Neural cell (in vitro differentiated cells): ENCODE data around the gene MED13. TPM values are rescaled to one million over a fixed set of nuclear protein-coding genes. Genes with fewer than 3 reads are reported as not detected.

Experiments
- H2AFZ ChIP-seq: fragments of 200-600, 300-800 bp; sonication (generic), shearing (Covaris generic); 2 replicates; pipeline ENCODE4 v1.6.0; 2014; ENCODE audit warnings: low read depth, mild to moderate bottlenecking, antibody characterized with exemption, low read length, moderate library complexity
- H3F3A ChIP-seq: fragments of 200-600 bp; shearing (Covaris generic); 2 replicates; pipeline ENCODE4 v1.6.1; 2016; ENCODE audit warnings: mild to moderate bottlenecking, moderate library complexity, mixed read lengths, antibody characterized with exemption, low read length; ENCODE audit not compliant: insufficient read depth, poor library complexity, severe bottlenecking
- H3K27ac ChIP-seq: fragments of 200-600, 300-800 bp; sonication (generic), shearing (Covaris generic); 2 replicates; pipeline ENCODE4 v1.5.1; 2014; ENCODE audit warnings: mild to moderate bottlenecking, low read length, moderate library complexity
- H3K27me3 ChIP-seq: fragments of 300-800, 200-600 bp; sonication (generic), shearing (Covaris generic); 2 replicates; pipeline ENCODE4 v1.6.0; 2014; ENCODE audit warnings: mild to moderate bottlenecking, low read depth, low read length, moderate library complexity; ENCODE audit not compliant: insufficient read depth
- H3K36me3 ChIP-seq: fragments of 300-800, 200-600 bp; sonication (generic), shearing (Covaris generic); 2 replicates; pipeline ENCODE4 v1.5.1; 2014; ENCODE audit warnings: mild to moderate bottlenecking, antibody characterized with exemption, low read length, moderate library complexity; ENCODE audit not compliant: insufficient read depth
- H3K4me2 ChIP-seq: fragments of 300-800, 200-600 bp; sonication (generic), shearing (Covaris generic); 2 replicates; pipeline ENCODE4 v1.6.0; 2014; ENCODE audit warnings: mild to moderate bottlenecking, low read length
- H3K4me3 ChIP-seq: fragments of 300-800, 200-600 bp; sonication (generic), shearing (Covaris generic); 2 replicates; pipeline ENCODE4 v1.5.1; 2014; ENCODE audit warnings: mild to moderate bottlenecking, low read length, moderate library complexity
- H3K79me2 ChIP-seq: fragments of 200-600 bp; shearing (Covaris generic); replicated peaks from 2 replicates; pipeline ENCODE4 v1.6.0; 2014; ENCODE audit warnings: mild to moderate bottlenecking, low read length, moderate library complexity; ENCODE audit not compliant: insufficient read depth
- H3K9ac ChIP-seq: fragments of 300-800, 200-600 bp; sonication (generic), shearing (Covaris generic); 2 replicates; pipeline ENCODE4 v1.6.1; 2016; ENCODE audit warnings: mild to moderate bottlenecking, low read length, mixed read lengths
- H3K9me2 ChIP-seq: fragments of 200-600 bp; shearing (Covaris generic); 2 replicates; pipeline ENCODE4 v1.6.1; 2016; ENCODE audit warnings: mild to moderate bottlenecking, low read length, mixed read lengths; ENCODE audit not compliant: insufficient read depth
- H3K9me3 ChIP-seq: fragments of 200-600, 300-800 bp; sonication (generic), shearing (Covaris generic); 2 replicates; pipeline ENCODE4 v1.6.1; 2016; ENCODE audit warnings: mild to moderate bottlenecking, mixed run types, low read length, moderate library complexity, mixed read lengths
- H4K20me1 ChIP-seq: fragments of 200-600 bp; shearing (Covaris generic); 2 replicates; pipeline ENCODE4 v1.6.1; 2016; ENCODE audit warnings: mild to moderate bottlenecking, mixed run types; ENCODE audit not compliant: insufficient read depth
- CTCF ChIP-seq: fragments of 450-650 bp; IDR thresholded peaks from 2 replicates; pipeline ENCODE4 v1.5.1; 2014; ENCODE audit warnings: antibody characterized with exemption, mild to moderate bottlenecking, moderate library complexity; ENCODE audit not compliant: poor library complexity, severe bottlenecking
- EP300 ChIP-seq: fragments of 450-650 bp; conservative IDR thresholded peaks from 2 replicates; pipeline ENCODE4 v1.6.1; 2014; ENCODE audit warnings: antibody characterized with exemption, mild to moderate bottlenecking, moderate library complexity; ENCODE audit not compliant: poor library complexity, severe bottlenecking
- EZH2 ChIP-seq: fragments of 200-600, 300-800 bp; shearing (Covaris generic), sonication (generic); IDR thresholded peaks from 2 replicates; pipeline ENCODE4 v1.6.1; 2014; ENCODE audit warnings: antibody characterized with exemption, low read length, borderline replicate concordance, mild to moderate bottlenecking; ENCODE audit not compliant: insufficient read depth, poor library complexity, severe bottlenecking
- MXI1 ChIP-seq: fragments of 450-650 bp; conservative IDR thresholded peaks from 2 replicates; pipeline ENCODE4 v1.6.1; 2014; ENCODE audit warnings: antibody characterized with exemption, mild to moderate bottlenecking; ENCODE audit not compliant: poor library complexity, severe bottlenecking
- POLR2AphosphoS5 ChIP-seq: IDR thresholded peaks from 2 replicates; pipeline ENCODE4 v1.6.1; 2012
- RAD21 ChIP-seq: fragments of 450-650 bp; conservative IDR thresholded peaks from 2 replicates; pipeline ENCODE4 v1.6.1; 2014; ENCODE audit warnings: antibody characterized with exemption, mild to moderate bottlenecking, moderate library complexity
- REST ChIP-seq: IDR thresholded peaks from 2 replicates; pipeline ENCODE4 v1.6.1; 2012; ENCODE audit warnings: borderline replicate concordance
- SMC3 ChIP-seq: fragments of 450-650 bp; conservative IDR thresholded peaks from 2 replicates; pipeline ENCODE4 v1.6.1; 2014; ENCODE audit warnings: antibody characterized with exemption, mild to moderate bottlenecking, moderate library complexity; ENCODE audit not compliant: poor library complexity
- TAF1 ChIP-seq: IDR thresholded peaks from 2 replicates; pipeline ENCODE4 v1.6.1; 2012; ENCODE audit warnings: low read depth
- polyA plus RNA-seq: library from polyadenylated mRNA; depleted of rRNA; stranded (reverse); fragments of >200 nt; gene quantifications from 2 replicates; pipeline ENCODE4 v1.2.3, GENCODE V29; 2014

The MED13 gene
- polyA plus RNA-seq, 1 donor from 2014 or later: 22.6 TPM

- Histone ChIP-seq H3K9ac (no peak overlapping the region), H3K9me2 (no peaks in the 10 kb centered on the region), H3K36me3 (no peaks in the 10 kb centered on the region), H3K79me2 (no peaks in the 10 kb centered on the region), H3K4me2 (no peak overlapping the region), H3K27me3 (no peaks in the 10 kb centered on the region), H2AFZ (no peak overlapping the region), H3K27ac (no peak overlapping the region), H4K20me1 (no peaks in the 10 kb centered on the region), H3K9me3 (no peaks in the 10 kb centered on the region), H3F3A (no peaks in the 10 kb centered on the region), H3K4me3 (no peak overlapping the region)
- TF ChIP-seq MXI1 (no peak), REST (no peak), EZH2 (no peak), CTCF (no peak), EP300 (no peak), RAD21 (no peak), SMC3 (no peak), POLR2AphosphoS5 (no peak), TAF1 (no peak)
Observed at GRCh38 chr17:61904094-61904710, 160.9 kb downstream of the MED13 start.

- Histone ChIP-seq H3K9ac (no peak overlapping the region), H3K9me2 (no peaks in the 10 kb centered on the region), H3K4me3 (no peak overlapping the region), H2AFZ (no peak overlapping the region), H3K27ac (no peak overlapping the region), H3K79me2 (no peaks in the 10 kb centered on the region), H3K27me3 (no peaks in the 10 kb centered on the region), H3F3A (no peaks in the 10 kb centered on the region), H4K20me1 (no peaks in the 10 kb centered on the region), H3K4me2 (no peak overlapping the region), H3K36me3 (no peaks in the 10 kb centered on the region), H3K9me3 (no peaks in the 10 kb centered on the region)
- TF ChIP-seq CTCF: no peak
- no peak for TF ChIP-seq SMC3
- no peak for TF ChIP-seq EP300
- no peak for TF ChIP-seq EZH2
Observed at GRCh38 chr17:61903251-61903650, 161.8 kb downstream of the MED13 start.
